Endothelial cell of umbilical vein (primary cell): Measurements from ENCODE around the gene LYRM1. TPM values are rescaled to one million over a fixed set of nuclear protein-coding genes. Genes with fewer than 3 reads are reported as not detected.

Experiments used
- BruUV-seq: library from RNA; stranded (reverse); fragments of 400-500 nt; replicated peaks from 2 replicates; lab custom pipeline; 2021; lab: Mats Ljungman, UMichigan
- CTCF ChIA-PET: fragments of 300-600, 350-600 bp; sonication (Branson Sonifier 250); formaldehyde crosslinking; loops from one replicate; lab custom pipeline; 2021; ENCODE audit warnings: antibody characterized with exemption, inconsistent platforms; lab: Charles Lee
- POLR2A ChIA-PET: fragments of 300-600, 350-600 bp; sonication (Branson Sonifier 250); formaldehyde crosslinking; loops from one replicate; lab custom pipeline; 2021; ENCODE audit warnings: antibody characterized with exemption, inconsistent platforms; lab: Charles Lee
- DNase-seq: peaks from one replicate; pipeline ENCODE4 v3.0.0-alpha.2; 2011; ENCODE audit warnings: low read depth, low spot score
- FAIRE-seq: peaks from 2 replicates; lab custom pipeline; 2011; peaks lifted over from hg19 to GRCh38; lab: Jason Lieb, UNC
- H2AFZ ChIP-seq: 2 replicates; pipeline ENCODE4 v1.6.0; 2012; ENCODE audit warnings: low read depth, low read length, control low read depth, inconsistent platforms
- H3K27ac ChIP-seq: 2 replicates; pipeline ENCODE4 v1.5.1; 2011; ENCODE audit warnings: low read depth, mild to moderate bottlenecking, control low read depth, low read length, moderate library complexity; ENCODE audit not compliant: insufficient read depth
- H3K27me3 ChIP-seq, 2 experiments: 2 replicates each; pipeline versions ENCODE4 v1.6.0 to v1.6.1; 2011; ENCODE audit warnings: low read length in 2 of 2, mixed read lengths in 1 of 2; ENCODE audit not compliant: control insufficient read depth in 2 of 2, insufficient read depth in 2 of 2
- H3K36me3 ChIP-seq, 2 experiments: 2 replicates in 1 of 2; 3 replicates in 1 of 2; pipeline ENCODE4 v1.5.1; 2011; ENCODE audit warnings: low read length in 2 of 2, mild to moderate bottlenecking in 1 of 2, moderate library complexity in 1 of 2; ENCODE audit not compliant: control insufficient read depth in 2 of 2, insufficient read depth in 2 of 2; ENCODE audit errors: extremely low read depth in 1 of 2
- H3K4me1 ChIP-seq: 3 replicates; pipeline ENCODE4 v1.5.1; 2011; ENCODE audit warnings: mild to moderate bottlenecking, low read length; ENCODE audit not compliant: control insufficient read depth, insufficient read depth; ENCODE audit errors: extremely low read depth
- H3K4me2 ChIP-seq: 2 replicates; pipeline ENCODE4 v1.6.1; 2011; ENCODE audit warnings: low read length, control low read depth, mixed read lengths; ENCODE audit not compliant: insufficient read depth
- H3K4me3 ChIP-seq, 3 experiments: fragments of 200-600 bp in 1 of 3; sonication (generic), shearing (Covaris generic) in 1 of 3; replicated peaks in 1 of 3; 2 replicates each; pipeline ENCODE4 v1.5.1; 2011 to 2016; ENCODE audit warnings: control low read depth in 3 of 3, low read length in 3 of 3, mild to moderate bottlenecking in 2 of 3, inconsistent platforms in 1 of 3, low read depth in 1 of 3, moderate library complexity in 1 of 3; ENCODE audit not compliant: insufficient read depth in 1 of 3
- H3K79me2 ChIP-seq: 2 replicates; pipeline ENCODE4 v1.6.0; 2012; ENCODE audit warnings: low read length, inconsistent platforms; ENCODE audit not compliant: control insufficient read depth, insufficient read depth
- H3K9ac ChIP-seq: replicated peaks from 2 replicates; pipeline ENCODE3; 2011; ENCODE audit warnings: low read length, control low read depth; ENCODE audit not compliant: insufficient read depth; ENCODE audit errors: extremely low read depth
- H3K9me1 ChIP-seq: replicated peaks from 3 replicates; pipeline ENCODE4 v1.6.0; 2011; ENCODE audit warnings: mild to moderate bottlenecking, low read length; ENCODE audit not compliant: control insufficient read depth, insufficient read depth; ENCODE audit errors: extremely low read depth
- H3K9me3 ChIP-seq: replicated peaks from 2 replicates; pipeline ENCODE4 v1.5.1; 2012; ENCODE audit warnings: low read length, inconsistent platforms; ENCODE audit not compliant: control insufficient read depth, insufficient read depth
- H4K20me1 ChIP-seq: replicated peaks from 2 replicates; pipeline ENCODE3; 2011; ENCODE audit warnings: mild to moderate bottlenecking, low read length; ENCODE audit not compliant: control insufficient read depth, insufficient read depth; ENCODE audit errors: extremely low read depth
- CTCF ChIP-seq, 2 donors: IDR thresholded peaks; 1 replicate in 1 of 2; 2 replicates in 1 of 2; pipeline ENCODE4 v1.5.1; 2011; ENCODE audit warnings: low read length in 2 of 2, mild to moderate bottlenecking in 2 of 2, moderate library complexity in 2 of 2, control low read depth in 1 of 2, inconsistent platforms in 1 of 2, low read depth in 1 of 2; ENCODE audit not compliant: insufficient read depth in 1 of 2; ENCODE audit errors: extremely low read depth in 1 of 2
- EZH2 ChIP-seq: IDR thresholded peaks from 2 replicates; pipeline ENCODE4 v1.6.1; 2012; ENCODE audit warnings: borderline replicate concordance, low read depth, mild to moderate bottlenecking, moderate library complexity, low read length, inconsistent platforms; ENCODE audit not compliant: severe bottlenecking
- FOS ChIP-seq: IDR thresholded peaks from 2 replicates; pipeline ENCODE4 v1.6.1; 2011; ENCODE audit warnings: mild to moderate bottlenecking, low read length, moderate library complexity, borderline replicate concordance; ENCODE audit not compliant: insufficient read depth
- GATA2 ChIP-seq: IDR thresholded peaks from 2 replicates; pipeline ENCODE4 v1.7.0; 2011; ENCODE audit warnings: low read depth, mild to moderate bottlenecking, moderate library complexity, mixed read lengths, low read length; ENCODE audit not compliant: insufficient read length, insufficient read depth
- JUN ChIP-seq: IDR thresholded peaks from 2 replicates; pipeline ENCODE4 v1.6.1; 2011; ENCODE audit warnings: borderline replicate concordance, low read depth; ENCODE audit not compliant: insufficient read length, insufficient read depth
- MAX ChIP-seq: IDR thresholded peaks from 2 replicates; pipeline ENCODE4 v1.6.1; 2011; ENCODE audit not compliant: insufficient read depth, insufficient read length
- MYC ChIP-seq: IDR thresholded peaks from one replicate; pipeline ENCODE4 v1.6.1; 2011; ENCODE audit warnings: mild to moderate bottlenecking, low read depth, low read length
- POLR2A ChIP-seq: IDR thresholded peaks from 2 replicates; pipeline ENCODE4 v1.6.1; 2012; ENCODE audit warnings: low read depth, mild to moderate bottlenecking, control low read depth, low read length
- POLR2AphosphoS5 ChIP-seq: IDR thresholded peaks from 2 replicates; pipeline ENCODE4 v1.6.1; 2012; ENCODE audit warnings: low read depth, mild to moderate bottlenecking, control low read depth, low read length, moderate library complexity; ENCODE audit not compliant: insufficient read depth
- dilution Hi-C: fragments of 300-500 bp; cut with MboI; formaldehyde crosslinking; loops from one replicate; pipeline ENCODE4 v1.15.0; 2019; ENCODE audit warnings: low sequenced_read_pairs; ENCODE audit not compliant: extremely low pct_ligation_motif_present
- intact Hi-C: fragments of 100-400 bp; cut with micrococcal nuclease; formaldehyde crosslinking; loops from one replicate; pipeline ENCODE4 v1.10.0; 2022
- polyA plus RNA-seq, 4 experiments: library from polyadenylated mRNA; depleted of rRNA in 3 of 4; stranded (reverse) in 3 of 4; unstranded in 1 of 4; fragments of >200 nt; gene quantifications; 2 replicates each; pipeline versions ENCODE4 v1.2.1 to v1.2.3, GENCODE V29; 2011 to 2012; ENCODE audit warnings: missing spikeins in 1 of 4
- total RNA-seq: library from RNA; stranded (reverse); gene quantifications from 2 replicates; pipeline ENCODE4 v1.2.3, GENCODE V29; 2021

The LYRM1 gene
- total and polyA plus RNA-seq, 2 donors (not counting 3 experiments of a cell fraction or from before 2014, with no cell fraction given) = 20.4 to 28.4 TPM

GRCh38 chr16:20887207-20887606 lies 13.4 kb upstream of the LYRM1 start:
- Histone ChIP-seq H3K9me1 (no peaks in the 10 kb centered on the region), H3K79me2 (peaks cover 86% of the 10 kb centered on the region), H3K4me1 (no peaks in the 10 kb centered on the region), H3K27ac (no peak overlapping the region), H2AFZ (no peak overlapping the region), H3K4me2 (no peak overlapping the region), H4K20me1 (peaks cover 7% of the 10 kb centered on the region), H3K9me3 (no peaks in the 10 kb centered on the region), H3K4me3 (no peak overlapping the region), H3K36me3 (peaks cover 0 to 6% of the 10 kb centered on the region in 2 experiments), H3K27me3 (no peaks in the 10 kb centered on the region), H3K9ac (no peak overlapping the region)
- DNase-seq (no peak), FAIRE-seq (no peak)
- BruUV-seq = no TSS peak
- ChIA-PET POLR2A (no interaction called here), CTCF (interaction anchor here (1.3 to 2.5 kb wide), 2 partner anchors 11 to 36 kb away, joined by 4 to 10 read pairs; no protein-coding TSS in a partner anchor)
- TF ChIP-seq FOS = no peak
- TF ChIP-seq CTCF (IDR thresholded peaks at IDR 0.05; ENCODE audit: extremely low read depth in 1 of 2, insufficient read depth in 1 of 2, low read depth in 1 of 2, low read length in 2 of 2) = no peak
- TF ChIP-seq JUN = no peak
- TF ChIP-seq POLR2AphosphoS5 = no peak
- TF ChIP-seq POLR2A = no peak
- no peak for TF ChIP-seq GATA2
- no peak for TF ChIP-seq MYC
- no peak for TF ChIP-seq EZH2
- TF ChIP-seq MAX = no peak
- dilution Hi-C loops (no loop called here), intact Hi-C loops (no loop called here)
